Stimulated activated CD8-positive, alpha-beta memory T cell treated with anti-CD3 and anti-CD28 coated beads, Interleukin-4, amount 100 ng/mL, for 1 hour (primary cell): ENCODE results near the gene GK.
A peak's percentile ranks its signal among the peaks of the same experiment; 100 is the strongest.
"Not testable (repeated sequence)": the region's sequence is repeated elsewhere in the genome, so short reads cannot be mapped to it uniquely, and the experiment has no call there.

Experiments
- DNase-seq, 2 donors: peaks; one replicate each; pipeline ENCODE4 v3.0.0-alpha.2; 2020; ENCODE audit warnings: low read depth in 2 of 2, low spot score in 1 of 2

GK gene

GRCh38 chrX:30652527-30653414, 452 bp upstream of the GK start:
- peak; percentile 72 to 77 for DNase-seq

DNA sequence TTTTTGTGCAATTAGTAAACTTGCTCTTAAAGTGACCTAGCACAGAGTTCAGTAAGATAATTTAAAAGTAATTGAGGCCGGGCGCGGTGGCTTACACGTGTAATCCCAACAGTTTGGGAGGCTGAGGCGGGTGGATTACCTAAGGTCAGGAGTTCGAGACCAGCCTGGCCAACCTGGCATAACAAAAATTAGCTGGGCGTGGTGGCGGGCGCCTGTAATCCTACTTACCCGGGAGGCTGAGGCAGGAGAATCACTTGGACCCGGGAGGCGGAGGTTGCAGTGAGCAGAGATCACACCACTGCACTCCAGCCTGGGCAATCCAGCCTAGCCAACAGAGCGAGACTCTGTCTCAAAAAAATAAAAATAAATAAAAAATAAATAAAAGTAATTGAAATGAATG, 1.2 kb downstream of the GK start:
- not testable (repeated sequence) for DNase-seq

GRCh38 chrX:30654989-30655607, 1.9 kb downstream of the GK start:
- no peak for DNase-seq

GRCh38 chrX:30655991-30656390, 2.8 kb downstream of the GK start:
- no peak for DNase-seq

- DNase-seq = no peak
Measured at GRCh38 chrX:30657196-30658161, 4.3 kb downstream of the GK start.

DNA sequence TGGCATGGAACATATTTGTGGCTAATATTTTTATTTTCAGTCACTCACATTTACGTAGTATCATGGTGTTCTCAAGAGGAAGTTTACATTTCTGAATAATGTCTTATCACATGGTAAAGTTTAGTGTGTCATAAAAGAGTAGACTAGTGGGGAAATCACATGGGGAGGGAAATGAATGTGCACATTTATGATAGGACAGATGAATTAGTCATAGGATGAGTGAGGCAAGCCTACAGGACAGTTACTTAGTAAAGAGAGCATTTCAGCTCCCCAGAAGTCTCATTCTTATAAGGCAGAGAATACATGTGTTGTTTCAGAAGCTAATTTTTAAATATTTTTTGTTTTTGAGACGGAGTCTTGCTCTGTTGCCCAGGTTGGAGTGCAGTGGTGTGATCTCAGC, 6.2 kb downstream of the GK start:
- no peak for DNase-seq

- DNase-seq = no peak
Measured at GRCh38 chrX:30661228-30661627, 8.0 kb downstream of the GK start.

DNA sequence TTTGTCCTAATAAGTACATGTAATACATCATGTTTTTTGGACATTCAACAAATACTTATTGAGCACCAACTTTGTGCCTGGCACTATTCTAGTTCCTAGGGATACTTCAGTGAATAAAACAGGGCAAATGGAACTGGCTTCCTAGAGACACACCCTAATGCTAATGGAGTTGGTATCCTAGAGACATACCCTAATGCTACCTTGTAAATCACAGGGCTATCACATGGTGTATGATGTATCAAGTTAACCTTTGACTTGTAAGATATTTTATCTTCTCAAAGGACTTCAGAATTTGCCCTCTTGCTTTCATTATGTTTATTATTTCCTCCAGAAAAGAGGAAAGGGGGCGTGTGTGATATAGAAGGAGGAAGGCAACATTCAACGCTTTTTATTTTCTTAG, 10.1 kb downstream of the GK start:
- no peak for DNase-seq

- DNase-seq = no peak
Measured at GRCh38 chrX:30665471-30665870, 12.2 kb downstream of the GK start.

DNA sequence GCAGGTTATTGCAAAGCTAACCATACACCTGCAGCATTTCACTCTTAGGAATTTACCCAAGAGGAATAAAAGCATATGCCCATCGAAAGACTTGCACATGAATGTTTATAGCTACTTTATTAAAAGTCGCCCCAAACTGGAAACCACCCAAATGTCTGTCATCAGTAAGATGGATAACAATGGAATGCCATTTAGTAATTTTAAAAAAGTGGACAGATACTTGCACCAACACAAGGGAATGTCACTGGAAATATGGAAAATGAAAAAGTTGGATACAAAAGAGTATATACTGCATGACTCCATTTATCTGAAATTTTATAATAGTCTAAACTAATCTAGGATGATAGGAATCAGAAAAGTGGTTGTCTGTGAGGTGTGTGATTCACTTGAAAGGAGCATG, 12.9 kb downstream of the GK start:
- no peak for DNase-seq

DNA sequence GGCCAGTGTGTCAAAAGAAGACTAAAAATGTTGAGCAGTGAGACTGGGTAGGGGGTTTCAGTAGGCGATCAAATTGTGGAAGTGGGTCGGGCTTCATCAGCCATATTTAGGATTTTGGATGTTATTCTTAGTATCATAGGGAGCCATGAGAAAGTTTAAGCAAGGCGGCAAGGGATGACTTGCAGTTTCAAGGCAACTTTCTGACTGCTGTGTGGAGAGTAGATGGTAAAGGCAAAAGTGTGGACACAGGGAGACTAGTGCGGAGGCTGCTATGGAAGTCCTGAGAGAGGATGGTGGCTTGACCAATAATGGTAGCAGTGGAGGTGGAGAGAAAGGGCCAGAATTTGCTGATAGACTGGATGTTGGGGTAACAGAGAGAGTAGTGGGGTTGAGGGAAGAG, 15.4 kb downstream of the GK start:
- DNase-seq = no peak

DNA sequence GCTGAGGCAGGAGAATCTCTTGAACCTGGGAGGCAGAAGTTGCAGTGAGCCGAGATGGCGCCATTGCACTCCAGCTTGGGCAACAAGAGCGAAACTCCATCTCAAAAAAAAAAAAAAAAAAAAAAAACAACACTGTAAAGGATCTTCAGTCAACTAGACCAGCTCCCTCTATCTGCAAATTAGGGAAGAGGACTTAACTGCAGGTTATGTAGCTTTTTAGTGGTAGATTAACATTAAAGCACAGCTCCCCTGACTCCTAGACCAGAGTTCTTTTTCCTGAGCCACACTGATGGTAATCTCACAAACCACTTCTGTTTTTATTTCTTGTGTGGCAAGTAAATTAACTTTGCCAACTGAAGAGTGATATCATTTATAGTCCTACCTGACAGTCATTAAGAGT, 18.0 kb downstream of the GK start:
- DNase-seq = not testable (repeated sequence)

DNA sequence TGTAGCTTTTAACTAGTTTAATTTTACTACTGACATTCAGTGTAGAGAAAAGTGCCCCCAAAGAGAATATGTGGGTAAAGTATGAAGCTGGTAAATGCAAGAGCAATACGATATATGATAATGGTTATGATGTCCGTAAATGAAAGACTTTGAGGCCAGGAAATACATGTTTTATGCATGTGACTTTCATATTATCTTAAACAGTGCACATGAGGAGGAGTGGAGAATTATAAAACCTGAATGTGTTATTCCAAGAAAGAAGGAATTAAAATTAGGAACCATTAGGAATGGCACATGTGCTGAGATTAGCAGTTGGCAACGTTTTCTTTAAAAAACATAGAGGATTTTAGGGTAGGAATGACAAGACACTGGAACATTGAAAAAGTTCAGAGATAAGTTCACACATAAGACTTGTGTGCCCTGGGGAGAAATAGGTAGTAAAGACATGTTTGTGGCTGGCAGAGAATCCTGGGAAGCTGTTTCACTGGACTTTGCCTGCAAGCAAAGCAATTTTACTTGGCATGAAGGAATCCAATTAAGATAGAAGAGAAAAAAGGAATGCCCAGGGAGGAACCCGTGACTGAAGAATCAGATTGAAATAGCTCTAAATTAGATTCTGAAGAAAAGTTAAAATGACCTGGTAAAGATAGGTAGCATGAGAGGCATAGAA, 20.0 kb downstream of the GK start:
- DNase-seq = no peak

DNA sequence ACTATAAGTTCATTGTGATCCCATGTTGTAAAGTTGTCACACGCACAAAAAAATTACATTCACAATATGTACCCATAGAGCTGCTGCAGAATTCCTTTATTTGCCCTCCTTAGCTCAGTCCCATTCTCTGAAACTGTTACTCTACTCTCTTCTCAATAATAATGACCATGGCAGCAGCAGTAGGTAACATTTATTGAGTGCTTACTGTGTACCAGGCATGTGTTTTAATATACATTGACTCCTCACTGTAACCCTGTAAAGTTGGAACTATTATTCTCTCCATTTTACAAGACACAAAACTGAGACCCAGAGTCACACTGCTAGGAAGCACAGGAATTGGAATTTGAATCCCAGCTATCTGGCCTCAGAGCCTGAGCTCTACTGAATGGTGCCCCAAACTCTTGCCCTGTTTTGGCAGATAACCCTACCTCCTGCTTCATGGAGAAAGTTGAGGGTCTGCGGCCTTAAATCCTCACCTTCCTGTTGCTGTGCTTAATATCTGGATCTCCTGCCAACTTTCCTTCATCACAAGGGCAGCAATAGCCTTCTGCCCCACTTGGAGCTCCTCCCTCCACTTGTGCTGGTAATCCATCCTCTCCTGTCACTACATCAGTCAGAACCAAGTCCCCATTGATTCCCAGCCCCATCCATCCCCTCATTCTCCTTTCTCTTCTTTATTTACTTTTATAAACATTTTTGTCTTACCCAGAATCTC, 20.8 kb downstream of the GK start:
- DNase-seq = no peak

DNA sequence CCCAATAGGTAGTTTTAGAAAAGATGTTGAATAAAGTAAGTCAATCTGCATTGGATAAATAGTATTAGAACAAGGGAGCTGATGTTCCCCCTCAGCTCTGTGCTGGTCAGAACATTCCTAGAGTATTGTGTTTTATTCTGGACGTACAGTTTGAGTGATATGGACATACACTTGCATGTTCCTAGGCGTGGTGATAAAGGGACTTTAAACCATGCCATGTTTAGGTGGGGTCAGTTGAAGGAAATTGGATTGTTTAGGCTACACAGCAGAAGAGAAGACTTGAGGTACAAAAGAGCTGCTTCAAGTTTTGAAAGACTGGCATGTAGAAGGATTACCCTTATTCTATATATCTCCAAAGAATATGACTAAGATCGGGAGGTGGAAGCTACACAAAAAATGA, 21.6 kb downstream of the GK start:
- no peak for DNase-seq

DNA sequence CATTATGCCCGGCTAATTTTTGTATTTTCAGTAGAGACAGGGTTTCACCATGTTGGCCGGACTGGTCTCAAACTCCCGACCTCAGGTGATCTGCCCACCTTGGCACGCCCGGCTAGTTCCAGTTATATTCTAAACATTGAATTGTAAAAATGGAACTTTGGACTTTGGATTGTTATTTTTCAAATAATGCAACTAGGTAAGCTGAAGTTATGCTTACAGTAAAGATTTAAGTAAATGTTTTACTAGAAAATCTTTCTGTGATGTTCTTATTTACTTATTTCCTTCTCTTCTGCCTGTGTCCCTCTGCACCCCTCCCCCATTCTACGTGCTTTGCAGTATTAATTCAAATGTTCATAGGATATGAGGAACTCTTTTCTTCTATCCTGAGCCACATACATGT, 26.1 kb downstream of the GK start:
- no peak for DNase-seq

DNA sequence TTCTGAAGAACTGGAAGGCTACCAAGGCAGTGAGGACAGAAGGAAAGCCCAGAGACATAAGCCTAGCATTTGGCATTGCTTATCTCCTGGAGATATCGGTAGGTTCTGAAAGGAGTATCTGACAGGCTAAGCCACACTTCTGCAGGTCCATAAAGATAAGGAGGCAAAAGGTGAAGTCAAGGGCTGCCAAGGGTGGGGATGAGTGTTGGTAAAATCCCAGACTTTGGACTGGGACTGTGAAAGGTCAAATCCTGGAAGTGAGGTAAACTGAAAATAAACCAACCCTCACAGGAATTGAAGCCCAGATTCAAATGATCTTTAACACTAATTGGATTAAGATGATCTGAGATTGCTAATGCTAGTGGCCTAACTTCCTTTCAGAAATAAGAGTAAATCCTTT, 27.4 kb downstream of the GK start:
- DNase-seq = no peak

DNA sequence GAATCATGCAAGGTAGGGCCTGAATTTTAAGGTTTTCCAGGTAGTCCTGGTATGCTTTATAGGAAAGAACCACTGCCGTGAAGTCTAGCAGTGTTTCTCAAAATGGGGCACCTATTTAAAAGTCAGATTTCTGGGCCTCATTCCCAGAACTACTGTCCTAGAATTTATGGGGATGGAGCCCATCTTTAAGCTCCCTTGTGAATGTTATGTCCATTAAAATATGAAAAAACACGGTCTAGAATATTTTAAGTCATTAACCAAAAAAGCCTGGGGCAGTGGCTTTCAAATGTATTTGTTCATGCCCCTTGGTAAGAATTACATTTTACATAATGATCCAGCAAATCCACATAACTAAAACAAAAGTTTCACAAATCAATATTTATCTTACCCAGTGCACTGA, 35.4 kb downstream of the GK start:
- DNase-seq = no peak

GRCh38 chrX:30689116-30689515, 35.9 kb downstream of the GK start:
- no peak for DNase-seq

GRCh38 chrX:30690330-30690729, 37.1 kb downstream of the GK start:
- DNase-seq = no peak
